GM12878 (cell line): ENCODE measurements around the gene PPIF.

Experiments
- RAD21 ChIP-seq: IDR thresholded peaks from 2 replicates; pipeline ENCODE4 v1.6.1; 2011; ENCODE audit warnings: mild to moderate bottlenecking, low read depth, low read length, moderate library complexity; ENCODE audit not compliant: insufficient read depth
- TF ChIP-seq, protein P1 (sequence below), 3 experiments: IDR thresholded peaks in 2 of 3; conservative IDR thresholded peaks in 1 of 3; 2 replicates each; pipeline ENCODE4 v1.5.1; 2011; ENCODE audit warnings: low read depth in 3 of 3, low read length in 3 of 3, mild to moderate bottlenecking in 3 of 3, control low read depth in 2 of 3, moderate library complexity in 2 of 3, inconsistent platforms in 1 of 3, mixed read lengths in 1 of 3; ENCODE audit not compliant: control insufficient read depth in 2 of 3, insufficient read depth in 1 of 3; ENCODE audit errors: extremely low read depth in 1 of 3

DNA sequence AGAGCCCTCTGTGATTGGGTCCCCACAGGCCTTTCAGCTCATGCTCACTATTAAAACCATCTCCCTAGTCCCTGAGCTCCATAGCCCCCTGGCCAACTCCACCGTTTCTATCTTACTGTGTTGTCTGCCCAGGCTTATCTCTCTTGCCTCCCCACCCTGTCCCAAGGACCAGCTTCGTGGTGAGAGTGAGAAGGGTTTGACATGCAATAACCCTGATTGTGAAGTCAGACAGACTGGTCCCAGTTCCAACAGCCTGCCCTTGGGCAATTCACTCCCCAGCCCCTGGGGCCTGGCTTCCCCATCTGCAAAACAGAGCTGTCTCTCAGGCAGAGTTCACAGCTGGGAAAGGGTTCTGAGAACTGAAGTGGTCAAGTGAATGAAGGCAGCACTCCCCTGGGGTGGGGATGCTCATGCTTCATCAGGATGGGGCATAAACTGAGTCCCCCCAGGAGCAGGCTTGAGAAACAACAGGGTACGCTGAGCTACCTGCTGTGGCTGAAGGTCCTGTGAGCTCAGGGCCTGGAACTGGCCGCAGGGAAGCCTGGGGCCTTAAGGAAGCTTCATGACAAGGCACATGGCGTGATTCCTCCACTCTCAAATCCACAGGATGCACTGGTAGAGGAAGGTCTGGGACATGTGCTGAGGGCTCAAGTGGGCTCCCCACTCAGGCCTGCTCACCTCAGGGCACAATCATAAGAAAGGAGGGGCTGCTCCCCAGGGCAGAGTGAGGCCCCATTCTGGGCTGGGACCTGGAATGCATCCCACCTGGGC is 1.8 kb upstream of the PPIF start:
- TF ChIP-seq, protein P1, sequence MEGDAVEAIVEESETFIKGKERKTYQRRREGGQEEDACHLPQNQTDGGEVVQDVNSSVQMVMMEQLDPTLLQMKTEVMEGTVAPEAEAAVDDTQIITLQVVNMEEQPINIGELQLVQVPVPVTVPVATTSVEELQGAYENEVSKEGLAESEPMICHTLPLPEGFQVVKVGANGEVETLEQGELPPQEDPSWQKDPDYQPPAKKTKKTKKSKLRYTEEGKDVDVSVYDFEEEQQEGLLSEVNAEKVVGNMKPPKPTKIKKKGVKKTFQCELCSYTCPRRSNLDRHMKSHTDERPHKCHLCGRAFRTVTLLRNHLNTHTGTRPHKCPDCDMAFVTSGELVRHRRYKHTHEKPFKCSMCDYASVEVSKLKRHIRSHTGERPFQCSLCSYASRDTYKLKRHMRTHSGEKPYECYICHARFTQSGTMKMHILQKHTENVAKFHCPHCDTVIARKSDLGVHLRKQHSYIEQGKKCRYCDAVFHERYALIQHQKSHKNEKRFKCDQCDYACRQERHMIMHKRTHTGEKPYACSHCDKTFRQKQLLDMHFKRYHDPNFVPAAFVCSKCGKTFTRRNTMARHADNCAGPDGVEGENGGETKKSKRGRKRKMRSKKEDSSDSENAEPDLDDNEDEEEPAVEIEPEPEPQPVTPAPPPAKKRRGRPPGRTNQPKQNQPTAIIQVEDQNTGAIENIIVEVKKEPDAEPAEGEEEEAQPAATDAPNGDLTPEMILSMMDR (IDR thresholded peaks at IDR 0.05 in 2 of 3, conservative IDR thresholded peaks at IDR 0.05 in 1 of 3; ENCODE audit: control insufficient read depth in 2 of 3, extremely low read depth in 1 of 3, insufficient read depth in 1 of 3, low read depth in 3 of 3, low read length in 3 of 3): no peak
- no peak for TF ChIP-seq RAD21
